Ishikawa (cell line): ENCODE results near the gene BRAT1.

Source experiments
- CEBPB ChIP-seq: IDR thresholded peaks from 2 replicates; pipeline ENCODE4 v1.6.1; 2012
- CREB1 ChIP-seq: IDR thresholded peaks from 2 replicates; pipeline ENCODE4 v1.6.1; 2012; ENCODE audit warnings: low read depth
- EGR1 ChIP-seq: IDR thresholded peaks from 2 replicates; pipeline ENCODE4 v1.6.1; 2012
- EP300 ChIP-seq: IDR thresholded peaks from 2 replicates; pipeline ENCODE4 v1.6.1; 2012; ENCODE audit warnings: borderline replicate concordance
- FOXM1 ChIP-seq: IDR thresholded peaks from 2 replicates; pipeline ENCODE4 v1.6.1; 2012; ENCODE audit warnings: low read depth, borderline replicate concordance
- NFIC ChIP-seq: IDR thresholded peaks from 2 replicates; pipeline ENCODE4 v1.6.1; 2012
- RAD21 ChIP-seq: IDR thresholded peaks from 2 replicates; pipeline ENCODE4 v1.6.1; 2012; ENCODE audit warnings: low read depth
- TAF1 ChIP-seq: IDR thresholded peaks from 2 replicates; pipeline ENCODE4 v1.6.1; 2012; ENCODE audit warnings: low read depth, mild to moderate bottlenecking
- TCF12 ChIP-seq: IDR thresholded peaks from 2 replicates; pipeline ENCODE4 v1.6.1; 2012; ENCODE audit warnings: low read depth
- TEAD4 ChIP-seq: IDR thresholded peaks from 2 replicates; pipeline ENCODE4 v1.6.1; 2012
- YY1 ChIP-seq: IDR thresholded peaks from 2 replicates; pipeline ENCODE4 v1.6.1; 2012; ENCODE audit warnings: low read depth
- ZBTB7A ChIP-seq: IDR thresholded peaks from 2 replicates; pipeline ENCODE4 v1.6.1; 2012; ENCODE audit warnings: low read depth
- TF ChIP-seq, protein P1 (sequence below): IDR thresholded peaks from 2 replicates; pipeline ENCODE4 v1.6.1; 2012
- TF ChIP-seq, protein P2 (sequence below): IDR thresholded peaks from 2 replicates; pipeline ENCODE4 v1.6.1; 2012
- TF ChIP-seq, protein P3 (sequence below): IDR thresholded peaks from 2 replicates; pipeline ENCODE4 v1.6.1; 2012; ENCODE audit warnings: low read depth, mild to moderate bottlenecking

The BRAT1 gene

DNA sequence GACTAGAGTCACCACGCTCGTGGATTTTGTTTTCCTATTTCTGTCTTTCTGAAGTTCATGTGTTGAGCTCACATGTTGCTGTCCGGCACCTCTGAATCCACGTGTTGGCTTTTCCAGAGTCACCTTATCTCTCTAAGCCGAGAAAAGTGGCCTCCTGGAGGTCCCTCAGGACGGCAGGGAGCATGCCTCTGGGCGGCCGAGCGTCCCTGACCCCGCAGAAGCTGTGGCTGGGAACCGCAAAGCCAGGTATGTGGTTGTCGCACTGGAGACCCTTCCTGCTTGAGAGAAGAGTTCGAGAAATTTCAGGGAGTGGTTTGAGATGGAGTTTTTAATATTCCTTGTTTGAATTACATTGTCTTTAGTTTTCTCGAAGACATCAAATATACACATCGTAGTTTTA is 16.1 kb upstream of the BRAT1 start:
- TF ChIP-seq, protein P1, sequence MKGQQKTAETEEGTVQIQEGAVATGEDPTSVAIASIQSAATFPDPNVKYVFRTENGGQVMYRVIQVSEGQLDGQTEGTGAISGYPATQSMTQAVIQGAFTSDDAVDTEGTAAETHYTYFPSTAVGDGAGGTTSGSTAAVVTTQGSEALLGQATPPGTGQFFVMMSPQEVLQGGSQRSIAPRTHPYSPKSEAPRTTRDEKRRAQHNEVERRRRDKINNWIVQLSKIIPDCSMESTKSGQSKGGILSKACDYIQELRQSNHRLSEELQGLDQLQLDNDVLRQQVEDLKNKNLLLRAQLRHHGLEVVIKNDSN = no peak
- TF ChIP-seq FOXM1 = no peak
- no peak for TF ChIP-seq CEBPB
- no peak for TF ChIP-seq YY1
- TF ChIP-seq, protein P2, sequence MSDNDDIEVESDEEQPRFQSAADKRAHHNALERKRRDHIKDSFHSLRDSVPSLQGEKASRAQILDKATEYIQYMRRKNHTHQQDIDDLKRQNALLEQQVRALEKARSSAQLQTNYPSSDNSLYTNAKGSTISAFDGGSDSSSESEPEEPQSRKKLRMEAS = no peak
- TF ChIP-seq RAD21 = no peak
- no peak for TF ChIP-seq TCF12
- TF ChIP-seq EP300 = no peak
- no peak for TF ChIP-seq ZBTB7A
- no peak for TF ChIP-seq TEAD4
- TF ChIP-seq NFIC = no peak
- TF ChIP-seq TAF1 = no peak
- TF ChIP-seq, protein P3, sequence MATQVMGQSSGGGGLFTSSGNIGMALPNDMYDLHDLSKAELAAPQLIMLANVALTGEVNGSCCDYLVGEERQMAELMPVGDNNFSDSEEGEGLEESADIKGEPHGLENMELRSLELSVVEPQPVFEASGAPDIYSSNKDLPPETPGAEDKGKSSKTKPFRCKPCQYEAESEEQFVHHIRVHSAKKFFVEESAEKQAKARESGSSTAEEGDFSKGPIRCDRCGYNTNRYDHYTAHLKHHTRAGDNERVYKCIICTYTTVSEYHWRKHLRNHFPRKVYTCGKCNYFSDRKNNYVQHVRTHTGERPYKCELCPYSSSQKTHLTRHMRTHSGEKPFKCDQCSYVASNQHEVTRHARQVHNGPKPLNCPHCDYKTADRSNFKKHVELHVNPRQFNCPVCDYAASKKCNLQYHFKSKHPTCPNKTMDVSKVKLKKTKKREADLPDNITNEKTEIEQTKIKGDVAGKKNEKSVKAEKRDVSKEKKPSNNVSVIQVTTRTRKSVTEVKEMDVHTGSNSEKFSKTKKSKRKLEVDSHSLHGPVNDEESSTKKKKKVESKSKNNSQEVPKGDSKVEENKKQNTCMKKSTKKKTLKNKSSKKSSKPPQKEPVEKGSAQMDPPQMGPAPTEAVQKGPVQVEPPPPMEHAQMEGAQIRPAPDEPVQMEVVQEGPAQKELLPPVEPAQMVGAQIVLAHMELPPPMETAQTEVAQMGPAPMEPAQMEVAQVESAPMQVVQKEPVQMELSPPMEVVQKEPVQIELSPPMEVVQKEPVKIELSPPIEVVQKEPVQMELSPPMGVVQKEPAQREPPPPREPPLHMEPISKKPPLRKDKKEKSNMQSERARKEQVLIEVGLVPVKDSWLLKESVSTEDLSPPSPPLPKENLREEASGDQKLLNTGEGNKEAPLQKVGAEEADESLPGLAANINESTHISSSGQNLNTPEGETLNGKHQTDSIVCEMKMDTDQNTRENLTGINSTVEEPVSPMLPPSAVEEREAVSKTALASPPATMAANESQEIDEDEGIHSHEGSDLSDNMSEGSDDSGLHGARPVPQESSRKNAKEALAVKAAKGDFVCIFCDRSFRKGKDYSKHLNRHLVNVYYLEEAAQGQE = no peak
- TF ChIP-seq EGR1 = no peak
- no peak for TF ChIP-seq CREB1

DNA sequence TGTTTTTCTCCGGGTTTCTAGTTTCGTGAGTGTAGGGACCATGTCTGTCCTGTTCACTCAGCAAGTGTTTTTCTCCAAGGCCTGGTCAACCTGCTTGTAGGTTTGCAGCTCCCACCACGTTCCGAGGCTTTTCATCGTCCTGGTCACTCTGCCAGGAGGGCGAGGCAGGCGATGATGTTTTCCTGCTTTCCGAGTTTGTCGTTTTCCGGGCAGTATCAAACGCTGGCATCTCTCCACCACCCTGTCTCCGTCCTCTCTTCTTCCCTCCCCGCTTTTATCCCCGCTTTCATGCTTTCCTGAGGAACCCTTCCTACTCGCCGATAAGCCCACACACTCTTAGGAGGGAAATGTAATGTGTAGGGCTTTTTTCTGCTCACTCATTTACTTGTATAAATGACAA is 14.7 kb upstream of the BRAT1 start:
- no peak for TF ChIP-seq ZBTB7A

DNA sequence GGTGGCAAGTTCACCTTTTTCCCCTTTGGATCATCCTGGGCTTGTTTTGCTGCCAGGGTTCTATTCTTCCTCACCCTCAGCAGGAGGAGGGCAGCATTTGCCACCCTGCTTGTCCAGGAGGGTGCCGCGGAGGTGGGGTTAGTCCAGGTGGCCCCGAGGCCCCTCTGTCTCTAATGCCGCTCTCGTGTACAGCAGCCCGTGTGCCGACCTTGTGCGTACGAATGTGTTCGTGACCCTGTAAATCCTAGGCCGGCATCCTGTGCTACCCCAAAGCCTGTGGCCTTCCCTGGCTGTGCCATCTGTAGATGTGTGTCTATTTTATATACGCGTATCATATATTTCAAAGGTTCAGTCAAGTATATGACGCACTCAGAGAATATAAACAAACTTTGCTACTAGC is 14.1 kb upstream of the BRAT1 start:
- TF ChIP-seq, protein P3 = no peak
- TF ChIP-seq TAF1 (no peak), ZBTB7A (no peak), TCF12 (no peak), NFIC (no peak)

DNA sequence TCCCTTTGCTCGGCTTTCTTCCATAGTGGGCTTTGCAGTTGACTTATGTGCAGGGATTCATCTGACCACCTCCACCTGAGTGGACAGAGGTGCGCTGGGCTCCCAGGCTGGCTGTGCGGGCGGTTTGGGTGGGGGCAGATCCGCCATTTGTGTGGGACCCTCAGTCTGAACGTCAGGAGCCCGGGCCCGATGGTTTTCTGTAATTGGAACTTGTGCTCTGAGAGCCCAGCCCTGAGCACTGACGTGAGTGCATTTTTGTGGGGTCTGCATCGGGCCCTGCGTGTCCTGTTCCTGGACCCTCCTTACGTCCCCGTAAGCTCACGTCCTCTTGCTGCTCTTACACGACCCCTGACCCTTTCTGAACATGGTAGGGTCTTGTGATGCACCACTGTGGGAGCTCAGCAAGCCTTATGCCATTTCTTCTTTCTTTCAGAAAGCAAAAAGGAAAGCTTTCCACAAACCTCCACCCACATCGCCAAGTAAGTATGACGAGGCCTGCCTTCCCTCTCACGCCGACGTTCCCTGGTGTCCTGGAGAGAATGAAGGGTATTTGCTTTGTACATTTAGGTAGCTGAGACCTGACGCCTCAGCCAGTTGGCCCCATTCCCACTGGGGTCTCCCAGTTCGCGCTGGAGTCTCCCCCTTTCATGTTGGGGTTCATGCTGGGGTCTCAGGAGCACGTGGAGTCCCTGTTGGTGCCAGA is 13.3 kb upstream of the BRAT1 start:
- TF ChIP-seq CREB1 = no peak
- no peak for TF ChIP-seq YY1
- TF ChIP-seq TEAD4 = no peak
- no peak for TF ChIP-seq ZBTB7A
- no peak for TF ChIP-seq NFIC
- TF ChIP-seq, protein P1 = no peak
- TF ChIP-seq FOXM1 = no peak
- TF ChIP-seq, protein P3 = no peak
- TF ChIP-seq RAD21 = no peak
- no peak for TF ChIP-seq EGR1
- TF ChIP-seq EP300 = no peak
- TF ChIP-seq, protein P2 = no peak
- TF ChIP-seq TAF1 = no peak
- TF ChIP-seq CEBPB = no peak
- no peak for TF ChIP-seq TCF12

DNA sequence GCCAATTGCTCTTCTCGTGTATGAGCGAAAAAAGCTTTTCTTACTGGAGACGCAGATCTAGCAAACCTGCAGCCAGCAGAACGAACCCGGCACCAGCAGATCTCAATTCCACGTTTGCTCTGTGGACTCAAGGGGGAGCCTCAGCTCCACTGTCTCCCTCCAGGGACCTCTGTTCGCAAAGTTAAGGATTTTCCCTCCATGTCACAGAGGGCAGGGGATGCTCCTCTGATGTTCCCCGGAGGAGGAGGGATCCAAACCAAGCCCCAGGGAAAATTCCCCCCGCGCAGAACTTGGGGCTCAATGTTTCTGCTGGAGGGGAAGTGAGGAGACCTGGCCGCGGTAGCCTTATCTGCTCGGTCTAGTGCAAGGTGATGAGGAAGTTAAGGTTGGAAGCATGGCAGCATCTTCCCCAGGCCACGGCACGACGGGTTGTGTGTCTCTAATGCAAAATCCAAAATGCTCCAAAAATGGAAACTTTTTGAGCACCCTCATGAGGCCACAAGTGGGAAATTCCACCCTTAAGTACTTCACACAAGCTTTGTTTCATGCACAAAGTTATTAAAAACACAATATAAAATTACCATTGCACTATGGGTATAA is 12.5 kb upstream of the BRAT1 start:
- TF ChIP-seq EGR1 (no peak), RAD21 (peak; percentile 67)
